ENCODE results near the gene SIK1.
"Not testable (repeated sequence)": the region's sequence is repeated elsewhere in the genome, so short reads cannot be mapped to it uniquely, and the experiment has no call there.

DNA sequence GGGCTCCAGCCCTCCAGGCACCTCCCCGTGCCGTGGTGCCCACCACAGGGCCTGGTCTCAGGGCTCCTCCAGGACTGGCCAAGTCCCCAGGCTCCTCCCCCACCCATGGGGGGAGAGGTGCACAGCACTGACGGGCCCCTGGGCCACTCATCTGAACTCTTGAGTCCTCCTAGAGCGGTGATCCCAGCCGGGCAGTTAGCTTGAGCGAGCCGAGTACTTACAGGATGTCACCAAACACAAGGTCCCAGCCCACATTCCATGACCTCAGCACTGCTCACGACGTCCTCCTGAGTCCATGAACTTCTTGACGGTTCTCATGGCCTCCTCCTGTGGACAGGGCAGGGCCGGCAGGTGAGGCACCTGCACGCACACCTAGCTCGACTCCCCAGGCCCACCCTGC, 33.5 kb upstream of the SIK1 start:
- TF ChIP-seq, protein P1, sequence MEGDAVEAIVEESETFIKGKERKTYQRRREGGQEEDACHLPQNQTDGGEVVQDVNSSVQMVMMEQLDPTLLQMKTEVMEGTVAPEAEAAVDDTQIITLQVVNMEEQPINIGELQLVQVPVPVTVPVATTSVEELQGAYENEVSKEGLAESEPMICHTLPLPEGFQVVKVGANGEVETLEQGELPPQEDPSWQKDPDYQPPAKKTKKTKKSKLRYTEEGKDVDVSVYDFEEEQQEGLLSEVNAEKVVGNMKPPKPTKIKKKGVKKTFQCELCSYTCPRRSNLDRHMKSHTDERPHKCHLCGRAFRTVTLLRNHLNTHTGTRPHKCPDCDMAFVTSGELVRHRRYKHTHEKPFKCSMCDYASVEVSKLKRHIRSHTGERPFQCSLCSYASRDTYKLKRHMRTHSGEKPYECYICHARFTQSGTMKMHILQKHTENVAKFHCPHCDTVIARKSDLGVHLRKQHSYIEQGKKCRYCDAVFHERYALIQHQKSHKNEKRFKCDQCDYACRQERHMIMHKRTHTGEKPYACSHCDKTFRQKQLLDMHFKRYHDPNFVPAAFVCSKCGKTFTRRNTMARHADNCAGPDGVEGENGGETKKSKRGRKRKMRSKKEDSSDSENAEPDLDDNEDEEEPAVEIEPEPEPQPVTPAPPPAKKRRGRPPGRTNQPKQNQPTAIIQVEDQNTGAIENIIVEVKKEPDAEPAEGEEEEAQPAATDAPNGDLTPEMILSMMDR (IDR thresholded peaks at IDR 0.05; ENCODE audit: poor library complexity), result not testable (repeated sequence)
- not testable (repeated sequence) for TF ChIP-seq EZH2 (IDR thresholded peaks at IDR 0.05; ENCODE audit: borderline replicate concordance); EZH2phosphoT487 (IDR thresholded peaks at IDR 0.05; ENCODE audit: low read depth, severe bottlenecking, unreplicated experiment)
